BE2C (cell line): ENCODE data around the gene TOMM34.

Experiments
- DNase-seq: peaks from one replicate; pipeline ENCODE4 v3.0.0-alpha.2; 2020
- H3K27me3 ChIP-seq: fragments of 250-450 bp; sonication (Bioruptor Pico); 2 replicates; pipeline ENCODE4 v1.5.1; 2020; ENCODE audit warnings: mild to moderate bottlenecking
- H3K36me3 ChIP-seq: fragments of 250-450 bp; sonication (Bioruptor Pico); 2 replicates; pipeline ENCODE4 v1.5.1; 2020; ENCODE audit warnings: mild to moderate bottlenecking
- H3K4me1 ChIP-seq: fragments of 250-450 bp; sonication (Bioruptor Pico); 2 replicates; pipeline ENCODE4 v1.5.1; 2020
- H3K4me3 ChIP-seq: 2 replicates; pipeline ENCODE4 v1.5.1; 2011; ENCODE audit warnings: low read depth, low read length
- H3K9me3 ChIP-seq: fragments of 250-450 bp; sonication (Bioruptor Pico); 2 replicates; pipeline ENCODE4 v1.5.1; 2020
- TF ChIP-seq, protein P1 (sequence below): IDR thresholded peaks from 2 replicates; pipeline ENCODE4 v1.5.1; 2012; ENCODE audit warnings: mild to moderate bottlenecking, low read depth, low read length

Gene TOMM34

DNA sequence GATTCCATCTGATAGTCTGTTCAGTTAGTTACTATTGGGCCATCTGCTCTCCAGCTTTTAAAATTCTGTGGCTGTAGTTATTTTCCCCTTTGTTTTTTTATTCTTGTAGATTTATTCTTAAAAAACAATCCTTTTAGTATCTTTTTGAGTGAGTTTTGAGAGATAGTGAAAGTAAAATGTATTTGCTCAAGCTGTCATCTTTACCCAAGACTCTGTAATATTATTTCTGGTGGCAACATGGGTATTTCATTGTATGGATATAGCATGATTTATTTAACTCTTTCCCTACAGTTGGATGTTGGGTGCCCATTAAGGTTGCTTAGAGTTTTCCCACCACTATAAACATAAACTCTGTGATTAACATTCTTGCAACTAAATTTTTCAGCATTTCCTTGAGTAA lies 30.8 kb upstream of the TOMM34 start:
- Histone ChIP-seq H3K9me3 (no peaks in the 10 kb centered on the region), H3K4me1 (no peaks in the 10 kb centered on the region), H3K4me3 (no peak overlapping the region), H3K27me3 (no peaks in the 10 kb centered on the region), H3K36me3 (peaks cover 17% of the 10 kb centered on the region)
- no peak for DNase-seq
- TF ChIP-seq, protein P1, sequence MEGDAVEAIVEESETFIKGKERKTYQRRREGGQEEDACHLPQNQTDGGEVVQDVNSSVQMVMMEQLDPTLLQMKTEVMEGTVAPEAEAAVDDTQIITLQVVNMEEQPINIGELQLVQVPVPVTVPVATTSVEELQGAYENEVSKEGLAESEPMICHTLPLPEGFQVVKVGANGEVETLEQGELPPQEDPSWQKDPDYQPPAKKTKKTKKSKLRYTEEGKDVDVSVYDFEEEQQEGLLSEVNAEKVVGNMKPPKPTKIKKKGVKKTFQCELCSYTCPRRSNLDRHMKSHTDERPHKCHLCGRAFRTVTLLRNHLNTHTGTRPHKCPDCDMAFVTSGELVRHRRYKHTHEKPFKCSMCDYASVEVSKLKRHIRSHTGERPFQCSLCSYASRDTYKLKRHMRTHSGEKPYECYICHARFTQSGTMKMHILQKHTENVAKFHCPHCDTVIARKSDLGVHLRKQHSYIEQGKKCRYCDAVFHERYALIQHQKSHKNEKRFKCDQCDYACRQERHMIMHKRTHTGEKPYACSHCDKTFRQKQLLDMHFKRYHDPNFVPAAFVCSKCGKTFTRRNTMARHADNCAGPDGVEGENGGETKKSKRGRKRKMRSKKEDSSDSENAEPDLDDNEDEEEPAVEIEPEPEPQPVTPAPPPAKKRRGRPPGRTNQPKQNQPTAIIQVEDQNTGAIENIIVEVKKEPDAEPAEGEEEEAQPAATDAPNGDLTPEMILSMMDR, result no peak

GRCh38 chr20:44990425-44990824 lies 30.2 kb upstream of the TOMM34 start:
- Histone ChIP-seq H3K9me3 (no peaks in the 10 kb centered on the region), H3K36me3 (peaks cover 14% of the 10 kb centered on the region), H3K4me1 (no peaks in the 10 kb centered on the region), H3K27me3 (no peaks in the 10 kb centered on the region), H3K4me3 (no peak overlapping the region)
- TF ChIP-seq, protein P1, result no peak
- DNase-seq, result no peak

GRCh38 chr20:44988631-44989171 lies 28.5 kb upstream of the TOMM34 start:
- TF ChIP-seq, protein P1, result no peak
- peaks cover 12% of the 10 kb centered on the region for H3K36me3 ChIP-seq
- no peaks in the 10 kb centered on the region for H3K4me1 ChIP-seq

DNA sequence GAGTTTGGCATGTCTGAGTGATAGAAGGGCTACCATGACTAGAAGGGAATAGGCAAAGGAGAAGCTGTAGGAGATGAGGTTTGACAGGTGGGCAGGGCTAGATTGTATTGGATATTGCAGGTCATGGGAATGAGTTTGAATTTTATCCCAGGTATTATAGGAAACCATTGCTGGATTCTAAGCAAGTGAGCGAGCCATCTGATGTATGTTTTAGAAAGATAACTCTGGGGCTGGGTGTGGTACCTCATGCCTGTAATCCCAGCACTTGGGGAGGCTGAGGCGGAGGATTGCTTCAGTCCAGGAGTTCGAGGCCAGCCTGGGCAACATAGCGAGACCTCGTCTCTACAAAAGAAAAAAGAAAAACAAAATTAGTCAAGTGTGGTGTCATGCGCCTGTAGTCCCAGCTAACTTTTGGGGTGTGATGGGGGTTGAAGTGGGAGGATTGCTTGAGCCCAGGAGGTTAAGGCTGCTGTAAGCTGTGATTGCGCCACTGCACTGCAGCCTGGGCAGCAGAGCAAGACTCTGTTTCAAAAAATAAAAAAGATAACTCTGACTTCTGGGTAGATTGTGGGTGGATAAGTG lies 23.0 kb upstream of the TOMM34 start:
- H3K4me1 ChIP-seq, result no peaks in the 10 kb centered on the region
- H3K9me3 ChIP-seq, result no peaks in the 10 kb centered on the region
- H3K4me3 ChIP-seq, result no peak overlapping the region
- TF ChIP-seq, protein P1, result no peak
- H3K36me3 ChIP-seq, result peaks cover 24% of the 10 kb centered on the region
- H3K27me3 ChIP-seq, result no peaks in the 10 kb centered on the region
- DNase-seq, result no peak

More at GRCh38 chr20:44988631-44989171, 28.5 kb upstream of the TOMM34 start:
- H3K27me3 ChIP-seq, result no peaks in the 10 kb centered on the region
- H3K9me3 ChIP-seq, result no peaks in the 10 kb centered on the region
- no peak for DNase-seq
- H3K4me3 ChIP-seq, result no peak overlapping the region

GRCh38 chr20:44981736-44982406 lies 21.7 kb upstream of the TOMM34 start:
- no peaks in the 10 kb centered on the region for H3K4me1 ChIP-seq
- no peak overlapping the region for H3K4me3 ChIP-seq
- TF ChIP-seq, protein P1, result no peak
- peaks cover 21% of the 10 kb centered on the region for H3K36me3 ChIP-seq
- no peaks in the 10 kb centered on the region for H3K9me3 ChIP-seq
- DNase-seq, result no peak
- no peaks in the 10 kb centered on the region for H3K27me3 ChIP-seq

GRCh38 chr20:44979090-44979621 lies 19.0 kb upstream of the TOMM34 start:
- Histone ChIP-seq H3K36me3 (peaks cover 28% of the 10 kb centered on the region), H3K27me3 (no peaks in the 10 kb centered on the region), H3K9me3 (no peaks in the 10 kb centered on the region), H3K4me1 (no peaks in the 10 kb centered on the region), H3K4me3 (no peak overlapping the region)
- no peak for DNase-seq
- TF ChIP-seq, protein P1, result no peak
